NB4 (cell line): ENCODE data around the gene THAP7.
A peak's percentile ranks its signal among the peaks of the same experiment; 100 is the strongest.
"Not testable (repeated sequence)": the region's sequence is repeated elsewhere in the genome, so short reads cannot be mapped to it uniquely, and the experiment has no call there.

Experiments used
- DNase-seq: peaks from one replicate; pipeline ENCODE4 v3.0.0; 2010; ENCODE audit warnings: low read depth
- H3K4me3 ChIP-seq: one replicate; pipeline ENCODE4 v1.5.1; 2011; ENCODE audit warnings: mild to moderate bottlenecking, low read depth, low read length, moderate library complexity
- MYC ChIP-seq: IDR thresholded peaks from 2 replicates; pipeline ENCODE4 v1.6.1; 2011; ENCODE audit warnings: low read depth, low read length
- POLR2A ChIP-seq: IDR thresholded peaks from 2 replicates; pipeline ENCODE4 v1.6.1; 2011; ENCODE audit warnings: mild to moderate bottlenecking; ENCODE audit not compliant: insufficient read length; ENCODE audit errors: extremely low read depth
- TF ChIP-seq, protein P1 (sequence below): IDR thresholded peaks from 2 replicates; pipeline ENCODE4 v1.6.1; 2011; ENCODE audit warnings: low read depth, low read length
- TF ChIP-seq, protein P2 (sequence below): IDR thresholded peaks from one replicate; pipeline ENCODE4 v1.5.1; 2012; ENCODE audit warnings: low read depth, low read length

The THAP7 gene, protein sequence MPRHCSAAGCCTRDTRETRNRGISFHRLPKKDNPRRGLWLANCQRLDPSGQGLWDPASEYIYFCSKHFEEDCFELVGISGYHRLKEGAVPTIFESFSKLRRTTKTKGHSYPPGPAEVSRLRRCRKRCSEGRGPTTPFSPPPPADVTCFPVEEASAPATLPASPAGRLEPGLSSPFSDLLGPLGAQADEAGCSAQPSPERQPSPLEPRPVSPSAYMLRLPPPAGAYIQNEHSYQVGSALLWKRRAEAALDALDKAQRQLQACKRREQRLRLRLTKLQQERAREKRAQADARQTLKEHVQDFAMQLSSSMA

DNA sequence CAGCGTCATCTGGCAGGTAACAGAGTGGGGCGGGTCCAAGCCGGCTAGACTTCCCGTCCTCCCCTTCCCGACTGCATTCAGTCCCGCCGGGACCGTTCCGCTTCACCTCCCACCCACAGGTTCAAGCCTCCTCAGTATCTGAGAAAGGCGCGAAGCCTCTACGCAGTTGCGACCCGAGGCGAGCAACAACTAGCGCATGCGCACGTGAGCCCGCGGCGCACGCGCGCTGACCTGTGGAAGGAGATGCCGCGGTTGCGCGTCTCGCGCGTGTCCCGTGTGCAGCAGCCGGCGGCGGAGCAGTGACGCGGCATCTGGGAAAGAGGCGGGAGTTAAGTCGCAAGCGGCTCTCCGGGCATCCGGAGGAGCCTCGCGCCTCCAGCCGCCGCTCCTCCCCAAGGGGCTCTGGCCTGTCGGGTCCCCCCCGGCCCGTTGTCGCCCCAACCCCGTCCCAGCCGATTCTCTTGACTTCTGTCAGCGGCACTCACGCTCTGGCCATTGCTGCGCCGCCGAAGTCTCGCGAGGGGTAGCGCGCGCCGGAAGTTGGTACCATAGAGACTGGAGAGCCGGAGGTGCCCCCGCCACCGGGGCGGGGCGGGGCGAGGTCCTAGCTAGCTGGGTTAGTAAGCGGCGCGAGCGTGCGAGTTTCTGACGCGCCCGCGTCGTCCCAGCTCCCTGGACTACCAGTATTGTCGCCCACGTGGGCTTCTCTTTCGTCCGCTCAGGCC, at the start of gene THAP7:
TSS of gene THAP7 (minus strand) at position 518 of the 725 bp plus-strand sequence. CDS start at position 311, 207 bp downstream.
- peak; percentile 97 for DNase-seq
- TF ChIP-seq, protein P1, sequence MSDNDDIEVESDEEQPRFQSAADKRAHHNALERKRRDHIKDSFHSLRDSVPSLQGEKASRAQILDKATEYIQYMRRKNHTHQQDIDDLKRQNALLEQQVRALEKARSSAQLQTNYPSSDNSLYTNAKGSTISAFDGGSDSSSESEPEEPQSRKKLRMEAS = peak; percentile 84
- TF ChIP-seq, protein P2, sequence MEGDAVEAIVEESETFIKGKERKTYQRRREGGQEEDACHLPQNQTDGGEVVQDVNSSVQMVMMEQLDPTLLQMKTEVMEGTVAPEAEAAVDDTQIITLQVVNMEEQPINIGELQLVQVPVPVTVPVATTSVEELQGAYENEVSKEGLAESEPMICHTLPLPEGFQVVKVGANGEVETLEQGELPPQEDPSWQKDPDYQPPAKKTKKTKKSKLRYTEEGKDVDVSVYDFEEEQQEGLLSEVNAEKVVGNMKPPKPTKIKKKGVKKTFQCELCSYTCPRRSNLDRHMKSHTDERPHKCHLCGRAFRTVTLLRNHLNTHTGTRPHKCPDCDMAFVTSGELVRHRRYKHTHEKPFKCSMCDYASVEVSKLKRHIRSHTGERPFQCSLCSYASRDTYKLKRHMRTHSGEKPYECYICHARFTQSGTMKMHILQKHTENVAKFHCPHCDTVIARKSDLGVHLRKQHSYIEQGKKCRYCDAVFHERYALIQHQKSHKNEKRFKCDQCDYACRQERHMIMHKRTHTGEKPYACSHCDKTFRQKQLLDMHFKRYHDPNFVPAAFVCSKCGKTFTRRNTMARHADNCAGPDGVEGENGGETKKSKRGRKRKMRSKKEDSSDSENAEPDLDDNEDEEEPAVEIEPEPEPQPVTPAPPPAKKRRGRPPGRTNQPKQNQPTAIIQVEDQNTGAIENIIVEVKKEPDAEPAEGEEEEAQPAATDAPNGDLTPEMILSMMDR = no peak
- TF ChIP-seq POLR2A = peak; percentile 72
- TF ChIP-seq MYC = no peak; the same call in none of the 2 replicates

DNA sequence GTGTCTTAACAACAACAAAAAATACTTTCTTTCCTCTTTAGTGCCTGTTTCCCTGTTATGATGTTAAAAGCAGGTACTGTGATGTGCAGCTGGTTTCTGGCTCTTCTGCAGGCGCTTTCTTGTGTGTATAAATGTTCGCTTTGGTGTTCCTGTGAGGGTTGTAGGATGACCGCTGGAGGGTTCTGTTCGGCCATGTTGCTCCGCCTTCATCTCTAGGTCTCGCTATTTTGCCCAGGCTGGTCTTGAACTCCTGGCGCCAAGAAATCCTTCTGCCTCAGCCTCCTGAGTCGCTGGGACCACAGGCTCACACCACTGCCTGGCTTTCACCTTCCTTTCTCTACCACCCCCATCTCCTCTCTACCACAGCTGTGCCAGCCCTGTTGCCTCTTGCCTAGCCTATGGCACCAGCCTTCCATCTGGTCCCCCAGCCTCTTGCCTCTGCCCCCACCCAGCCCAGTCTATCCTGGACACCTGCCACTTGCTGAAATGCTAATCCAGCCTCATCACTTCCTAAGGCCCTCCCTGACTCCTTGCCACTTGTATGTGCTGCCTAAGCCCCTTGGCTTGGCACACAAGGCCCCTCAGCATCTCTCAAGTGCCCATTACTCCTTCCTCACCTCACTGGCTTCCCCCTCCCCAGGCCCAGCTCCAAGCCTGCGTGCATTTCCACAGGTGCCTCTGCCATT, 49.4 kb upstream of the THAP7 start:
- no peak overlapping the region for H3K4me3 ChIP-seq
- no peak for TF ChIP-seq POLR2A
- TF ChIP-seq, protein P1 = no peak
- TF ChIP-seq, protein P2 = no peak
- TF ChIP-seq MYC = no peak
- DNase-seq = no peak

More for the DNA sequence above, at the start of gene THAP7:
- peak within 1 kb of the TSS; percentile 88 for H3K4me3 ChIP-seq

DNA sequence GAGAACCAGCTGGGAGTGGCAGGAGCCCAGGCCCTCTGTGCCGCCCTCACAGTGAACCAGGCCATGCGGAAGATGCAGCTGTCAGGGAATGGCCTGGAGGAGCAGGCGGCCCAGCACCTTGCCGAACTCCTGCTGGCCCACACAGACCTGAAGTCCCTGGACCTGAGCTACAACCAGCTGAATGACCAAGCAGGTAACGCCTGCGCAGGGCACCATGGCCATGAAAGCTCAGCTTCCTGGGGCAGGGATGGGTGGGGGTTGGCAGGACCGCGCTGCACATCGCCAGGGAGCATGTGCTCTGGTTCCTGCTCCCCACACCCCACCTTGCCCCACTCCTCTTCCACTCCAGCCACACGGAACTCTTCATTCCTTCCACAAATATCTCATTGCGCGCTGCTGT, 47.0 kb upstream of the THAP7 start:
- DNase-seq, H3K4me3 ChIP-seq: not testable (repeated sequence)

DNA sequence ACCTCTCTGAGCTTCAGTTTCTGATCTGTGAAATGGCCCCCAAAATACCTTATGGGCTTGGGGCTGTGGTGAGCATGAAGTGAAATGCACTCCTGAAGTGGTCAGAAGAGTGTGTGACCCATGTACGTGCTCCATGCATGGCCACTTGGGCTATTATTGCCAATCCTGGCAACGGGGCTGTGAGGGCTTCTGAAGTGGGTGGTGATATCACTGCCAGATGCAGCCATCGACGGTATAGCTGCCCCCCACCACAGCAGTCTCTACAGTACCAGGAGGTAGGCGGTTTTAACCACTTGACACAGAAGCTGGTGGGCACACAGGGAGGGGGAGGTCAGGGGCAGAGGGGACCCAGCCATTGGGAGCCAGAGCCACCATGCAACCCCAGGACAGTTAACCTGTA, 46.5 kb upstream of the THAP7 start:
- H3K4me3 ChIP-seq, DNase-seq: not testable (repeated sequence)

DNA sequence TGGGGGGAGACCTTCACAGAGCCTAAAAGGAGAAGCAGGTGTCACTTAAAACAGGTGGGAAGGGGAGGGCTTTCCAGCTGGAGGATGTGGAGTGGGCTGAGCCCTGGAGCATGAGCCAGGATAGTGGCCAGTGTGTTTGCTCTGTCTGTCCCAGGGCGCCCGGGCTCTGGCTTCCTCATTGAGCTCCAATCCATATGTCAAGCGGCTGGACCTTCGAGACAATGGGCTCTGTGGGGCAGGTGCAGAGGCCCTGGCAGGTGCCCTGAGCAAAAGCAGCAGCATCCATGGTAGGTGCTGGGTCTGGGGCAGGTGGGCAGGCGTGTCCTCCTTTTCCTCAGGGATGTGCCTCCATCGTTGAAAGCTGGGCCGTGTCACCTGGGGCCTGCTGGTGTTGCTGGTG, 45.8 kb upstream of the THAP7 start:
- no peak overlapping the region for H3K4me3 ChIP-seq
- no peak for DNase-seq
- TF ChIP-seq, protein P2 = no peak
- TF ChIP-seq POLR2A (no peak), MYC (no peak)
- TF ChIP-seq, protein P1 = no peak

DNA sequence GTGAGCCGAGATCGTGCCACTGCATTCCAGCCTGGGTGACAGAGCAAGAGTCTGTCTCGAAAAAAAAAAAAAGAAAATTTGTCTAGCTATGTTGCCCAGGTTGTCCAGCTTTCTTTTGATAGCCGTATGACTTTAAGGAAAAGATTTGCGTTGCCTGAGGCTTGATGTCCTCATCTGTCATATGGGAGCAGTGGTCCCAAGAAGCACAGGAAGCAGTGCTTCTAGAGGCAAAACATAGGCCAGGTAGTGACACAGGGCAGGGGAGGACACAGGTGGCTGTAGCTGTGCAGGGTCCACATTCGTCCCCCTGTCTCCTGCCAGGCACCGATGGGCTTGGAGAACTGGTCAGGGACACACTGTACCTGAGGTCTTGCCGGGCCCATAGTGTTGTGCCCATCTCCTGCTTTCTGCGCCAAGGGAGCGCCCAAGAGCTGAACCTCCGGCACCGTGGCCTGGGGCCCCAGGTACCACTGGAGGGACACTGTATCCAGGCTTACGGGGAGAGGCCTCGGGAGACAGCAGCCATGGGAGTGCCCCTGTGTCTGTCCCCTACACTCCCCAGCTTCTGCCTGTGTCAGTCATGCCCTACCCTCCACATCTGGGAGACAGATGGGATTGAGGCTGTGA, 45.2 kb upstream of the THAP7 start:
- no peak overlapping the region for H3K4me3 ChIP-seq
- TF ChIP-seq POLR2A (no peak), MYC (no peak)
- TF ChIP-seq, protein P1 = no peak
- TF ChIP-seq, protein P2 = no peak
- DNase-seq = no peak
